Suprapubic skin (tissue), 4 donors: ENCODE data around the gene CLNS1A. TPM values are rescaled to one million over a fixed set of nuclear protein-coding genes. Genes with fewer than 3 reads are reported as not detected.

Experiments
- DNase-seq, 2 donors: peaks; one replicate each; pipeline ENCODE4 v3.0.0-alpha.2; 2019; ENCODE audit warnings: low spot score in 2 of 2
- H3K27ac ChIP-seq: fragments of 200-600 bp; sonication (generic); one replicate; pipeline ENCODE4 v1.5.1; 2019
- H3K27me3 ChIP-seq: fragments of 200-600 bp; sonication (generic); one replicate; pipeline ENCODE4 v1.5.1; 2019
- H3K36me3 ChIP-seq: fragments of 200-600 bp; sonication (generic); one replicate; pipeline ENCODE4 v1.5.1; 2019
- H3K4me1 ChIP-seq: fragments of 200-600 bp; sonication (generic); one replicate; pipeline ENCODE4 v1.5.1; 2019
- H3K4me3 ChIP-seq: fragments of 200-600 bp; sonication (generic); one replicate; pipeline ENCODE4 v1.5.1; 2019; ENCODE audit warnings: mild to moderate bottlenecking
- H3K9me3 ChIP-seq: fragments of 200-600 bp; sonication (generic); one replicate; pipeline ENCODE4 v1.5.1; 2019
- CTCF ChIP-seq, 2 donors: fragments of 200-600 bp in 1 of 2; fragments of 450-650 bp in 1 of 2; sonication (generic) in 1 of 2; IDR thresholded peaks; one replicate each; pipeline ENCODE4 v1.5.1; 2016 to 2019; ENCODE audit warnings: antibody characterized with exemption in 2 of 2, mild to moderate bottlenecking in 1 of 2, moderate library complexity in 1 of 2
- EP300 ChIP-seq: sonication (generic); formaldehyde crosslinking; IDR thresholded peaks from one replicate; pipeline ENCODE4 v1.6.1; 2017; ENCODE audit warnings: antibody characterized with exemption
- POLR2A ChIP-seq, 2 donors: fragments of 450-650 bp; IDR thresholded peaks; one replicate each; pipeline ENCODE4 v1.6.1; 2017; ENCODE audit warnings: antibody characterized with exemption in 2 of 2, mild to moderate bottlenecking in 2 of 2, moderate library complexity in 2 of 2
- POLR2AphosphoS5 ChIP-seq, 3 donors: sonication (generic); formaldehyde crosslinking; IDR thresholded peaks; one replicate each; pipeline ENCODE4 v1.6.1; 2017; ENCODE audit warnings: antibody characterized with exemption in 3 of 3
- WGBS: methylation state at CpG from one replicate; pipeline ENCODE4 v1.1.5; 2018; 5-methylcytosine and 5-hydroxymethylcytosine counted together
- total RNA-seq, 4 donors: library from RNA; depleted of rRNA; stranded (reverse); fragments of >200 nt; gene quantifications; one replicate each; pipeline ENCODE4 v1.1.0, GENCODE V29; 2016

The CLNS1A gene
- total RNA-seq, 4 donors from 2014 or later = 36.6 to 88.1 (median 69.2) TPM

GRCh38 chr11:77656362-77656761 is 18.8 kb upstream of the CLNS1A start:
- Histone ChIP-seq H3K9me3 (no peaks in the 10 kb centered on the region), H3K27ac (no peak overlapping the region), H3K4me1 (no peaks in the 10 kb centered on the region), H3K36me3 (no peaks in the 10 kb centered on the region), H3K27me3 (no peaks in the 10 kb centered on the region), H3K4me3 (no peak overlapping the region)
- DNase-seq = no peak
- 87% methylated on average over 7 of the region's 7 CpGs for WGBS
- no peak for TF ChIP-seq EP300
- no peak for TF ChIP-seq POLR2AphosphoS5 (IDR thresholded peaks at IDR 0.05)
- no peak for TF ChIP-seq CTCF (IDR thresholded peaks at IDR 0.05)
- TF ChIP-seq POLR2A (IDR thresholded peaks at IDR 0.05) = no peak

- no peak for DNase-seq
- no peaks in the 10 kb centered on the region for H3K27me3 ChIP-seq
- H3K4me1 ChIP-seq = no peaks in the 10 kb centered on the region
- no peak overlapping the region for H3K27ac ChIP-seq
- TF ChIP-seq EP300 (no peak), POLR2AphosphoS5 (IDR thresholded peaks at IDR 0.05) (no peak), POLR2A (IDR thresholded peaks at IDR 0.05) (no peak), CTCF (IDR thresholded peaks at IDR 0.05) (no peak)
- no peaks in the 10 kb centered on the region for H3K9me3 ChIP-seq
- H3K36me3 ChIP-seq = no peaks in the 10 kb centered on the region
- 85% methylated on average over 4 of the region's 4 CpGs for WGBS
- no peak overlapping the region for H3K4me3 ChIP-seq
Observed at GRCh38 chr11:77654770-77655434, 17.3 kb upstream of the CLNS1A start.

- WGBS = 70% methylated on average over 3 of the region's 3 CpGs
- DNase-seq = no peak
- TF ChIP-seq CTCF (IDR thresholded peaks at IDR 0.05) (no peak), POLR2AphosphoS5 (IDR thresholded peaks at IDR 0.05) (no peak), POLR2A (IDR thresholded peaks at IDR 0.05) (no peak), EP300 (no peak)
- Histone ChIP-seq H3K4me3 (no peak overlapping the region), H3K27me3 (no peaks in the 10 kb centered on the region), H3K27ac (no peak overlapping the region), H3K36me3 (no peaks in the 10 kb centered on the region), H3K4me1 (no peaks in the 10 kb centered on the region), H3K9me3 (no peaks in the 10 kb centered on the region)
Observed at GRCh38 chr11:77650123-77650522, 12.5 kb upstream of the CLNS1A start.

- Histone ChIP-seq H3K4me1 (no peaks in the 10 kb centered on the region), H3K27ac (no peak overlapping the region), H3K36me3 (no peaks in the 10 kb centered on the region), H3K27me3 (no peaks in the 10 kb centered on the region), H3K4me3 (no peak overlapping the region), H3K9me3 (no peaks in the 10 kb centered on the region)
- 56% methylated on average over 3 of the region's 3 CpGs for WGBS
- TF ChIP-seq CTCF (IDR thresholded peaks at IDR 0.05) (no peak), POLR2A (IDR thresholded peaks at IDR 0.05) (no peak), POLR2AphosphoS5 (IDR thresholded peaks at IDR 0.05) (no peak), EP300 (no peak)
- no peak for DNase-seq
Observed at GRCh38 chr11:77647654-77648305, 10.2 kb upstream of the CLNS1A start.

- Histone ChIP-seq H3K9me3 (no peaks in the 10 kb centered on the region), H3K27ac (no peak overlapping the region), H3K36me3 (no peaks in the 10 kb centered on the region), H3K4me1 (no peaks in the 10 kb centered on the region), H3K27me3 (no peaks in the 10 kb centered on the region), H3K4me3 (no peak overlapping the region)
- TF ChIP-seq EP300 = no peak
- TF ChIP-seq POLR2A (IDR thresholded peaks at IDR 0.05) = no peak
- TF ChIP-seq POLR2AphosphoS5 (IDR thresholded peaks at IDR 0.05) = no peak
- TF ChIP-seq CTCF (IDR thresholded peaks at IDR 0.05) = no peak
- WGBS = 63% methylated on average over 1 of the region's 1 CpG
- no peak for DNase-seq
Observed at GRCh38 chr11:77644887-77645286, 7.3 kb upstream of the CLNS1A start.
